ENCODE data around the gene SBF2. TPM values are rescaled to one million over a fixed set of nuclear protein-coding genes. Genes with fewer than 3 reads are reported as not detected.

SBF2 gene
- total RNA-seq, 2 donors from 2014 or later = 22.8 to 23.9 TPM

DNA sequence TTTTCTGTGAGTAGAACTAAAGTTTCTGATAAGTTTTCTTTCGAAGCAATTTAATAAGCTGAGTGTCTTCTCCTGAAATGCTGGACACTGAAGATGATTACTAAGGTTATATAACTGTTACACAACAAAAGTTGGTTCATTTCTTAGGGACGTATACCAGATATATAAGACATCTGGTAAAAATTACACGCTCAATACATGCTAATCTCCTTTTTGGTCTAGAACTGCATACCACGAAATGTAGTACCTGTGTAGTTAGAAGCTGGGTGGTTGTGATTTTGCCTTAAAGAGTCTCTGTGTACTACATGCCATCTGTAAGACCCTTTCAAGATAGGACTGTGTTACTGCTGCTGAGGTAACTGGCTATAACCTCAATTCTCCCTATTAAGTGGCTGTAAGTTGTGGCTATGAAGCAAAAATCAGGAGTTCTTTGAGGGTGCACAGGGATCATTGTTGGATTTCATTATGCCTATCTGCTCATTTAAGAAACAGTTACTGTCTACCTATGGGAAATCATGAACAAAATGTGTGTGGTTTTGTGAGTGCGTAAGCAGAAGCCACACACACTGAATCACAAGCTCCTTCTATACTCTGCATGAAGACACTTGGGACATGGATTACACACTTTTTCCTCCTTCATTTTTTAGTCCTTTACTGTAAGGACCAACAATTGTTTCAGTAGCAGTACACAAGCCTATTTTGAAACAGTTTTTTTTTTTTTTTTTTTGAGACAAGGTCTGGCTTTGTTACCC is 434.3 kb downstream of the SBF2 start:
- DNase-seq (ENCODE audit: low spot score) = no peak
- no peaks in the 10 kb centered on the region for H3K4me1 ChIP-seq
- no peaks in the 10 kb centered on the region for H3K27me3 ChIP-seq
- TF ChIP-seq, protein P1, sequence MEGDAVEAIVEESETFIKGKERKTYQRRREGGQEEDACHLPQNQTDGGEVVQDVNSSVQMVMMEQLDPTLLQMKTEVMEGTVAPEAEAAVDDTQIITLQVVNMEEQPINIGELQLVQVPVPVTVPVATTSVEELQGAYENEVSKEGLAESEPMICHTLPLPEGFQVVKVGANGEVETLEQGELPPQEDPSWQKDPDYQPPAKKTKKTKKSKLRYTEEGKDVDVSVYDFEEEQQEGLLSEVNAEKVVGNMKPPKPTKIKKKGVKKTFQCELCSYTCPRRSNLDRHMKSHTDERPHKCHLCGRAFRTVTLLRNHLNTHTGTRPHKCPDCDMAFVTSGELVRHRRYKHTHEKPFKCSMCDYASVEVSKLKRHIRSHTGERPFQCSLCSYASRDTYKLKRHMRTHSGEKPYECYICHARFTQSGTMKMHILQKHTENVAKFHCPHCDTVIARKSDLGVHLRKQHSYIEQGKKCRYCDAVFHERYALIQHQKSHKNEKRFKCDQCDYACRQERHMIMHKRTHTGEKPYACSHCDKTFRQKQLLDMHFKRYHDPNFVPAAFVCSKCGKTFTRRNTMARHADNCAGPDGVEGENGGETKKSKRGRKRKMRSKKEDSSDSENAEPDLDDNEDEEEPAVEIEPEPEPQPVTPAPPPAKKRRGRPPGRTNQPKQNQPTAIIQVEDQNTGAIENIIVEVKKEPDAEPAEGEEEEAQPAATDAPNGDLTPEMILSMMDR (IDR thresholded peaks at IDR 0.05) = no peak
- no peak overlapping the region for H3K27ac ChIP-seq
- H3K9me3 ChIP-seq = no peaks in the 10 kb centered on the region
- H3K36me3 ChIP-seq = peaks cover 12% of the 10 kb centered on the region
- no peak overlapping the region for H3K4me3 ChIP-seq

DNA sequence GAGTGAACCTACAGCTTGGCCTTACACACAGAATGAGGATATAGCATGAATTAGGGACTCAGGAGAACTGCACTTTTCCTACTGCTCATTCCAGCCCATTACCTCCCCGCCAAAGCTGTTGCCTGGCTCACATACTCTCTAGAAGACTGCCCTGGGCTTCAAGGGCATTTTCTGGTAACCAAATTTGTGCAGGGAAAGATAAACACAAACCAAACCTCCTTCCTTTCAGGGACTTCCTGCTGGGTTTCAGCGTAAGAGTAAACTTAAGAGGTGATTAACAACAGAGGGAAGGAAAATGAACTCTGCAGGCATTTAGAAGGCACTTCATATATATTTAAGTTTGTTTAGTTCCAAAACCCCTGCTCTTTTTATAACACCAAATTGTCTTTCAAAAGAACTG is 435.2 kb downstream of the SBF2 start:
- Histone ChIP-seq H3K4me1 (no peaks in the 10 kb centered on the region), H3K27ac (no peak overlapping the region), H3K4me3 (no peak overlapping the region), H3K27me3 (no peaks in the 10 kb centered on the region), H3K36me3 (peaks cover 12% of the 10 kb centered on the region), H3K9me3 (no peaks in the 10 kb centered on the region)
- DNase-seq (ENCODE audit: low spot score) = no peak
- TF ChIP-seq, protein P1 (IDR thresholded peaks at IDR 0.05) = no peak

DNA sequence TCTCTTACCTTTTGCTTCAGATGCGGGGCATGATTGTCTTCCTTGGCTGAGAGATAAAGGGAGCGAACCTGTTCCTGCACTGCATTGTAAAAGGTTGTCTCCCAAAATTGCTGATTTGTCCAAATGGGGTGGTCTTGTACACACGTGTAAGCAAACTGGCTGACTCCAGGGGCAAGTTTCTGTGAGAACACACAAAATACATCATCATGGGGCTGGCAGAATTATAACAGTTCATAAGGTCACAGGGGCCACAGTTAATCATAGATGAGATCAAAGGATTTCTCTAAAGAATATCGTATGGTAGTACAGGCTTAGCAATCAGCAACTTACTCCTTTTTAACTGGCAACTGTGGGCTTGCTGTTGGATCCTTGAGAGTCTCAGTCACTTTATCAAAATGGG is 435.8 kb downstream of the SBF2 start:
- Histone ChIP-seq H3K9me3 (no peaks in the 10 kb centered on the region), H3K36me3 (peaks cover 12% of the 10 kb centered on the region), H3K27me3 (no peaks in the 10 kb centered on the region), H3K4me1 (no peaks in the 10 kb centered on the region), H3K4me3 (no peak overlapping the region), H3K27ac (no peak overlapping the region)
- TF ChIP-seq, protein P1 (IDR thresholded peaks at IDR 0.05) = no peak
- DNase-seq (ENCODE audit: low spot score) = no peak

DNA sequence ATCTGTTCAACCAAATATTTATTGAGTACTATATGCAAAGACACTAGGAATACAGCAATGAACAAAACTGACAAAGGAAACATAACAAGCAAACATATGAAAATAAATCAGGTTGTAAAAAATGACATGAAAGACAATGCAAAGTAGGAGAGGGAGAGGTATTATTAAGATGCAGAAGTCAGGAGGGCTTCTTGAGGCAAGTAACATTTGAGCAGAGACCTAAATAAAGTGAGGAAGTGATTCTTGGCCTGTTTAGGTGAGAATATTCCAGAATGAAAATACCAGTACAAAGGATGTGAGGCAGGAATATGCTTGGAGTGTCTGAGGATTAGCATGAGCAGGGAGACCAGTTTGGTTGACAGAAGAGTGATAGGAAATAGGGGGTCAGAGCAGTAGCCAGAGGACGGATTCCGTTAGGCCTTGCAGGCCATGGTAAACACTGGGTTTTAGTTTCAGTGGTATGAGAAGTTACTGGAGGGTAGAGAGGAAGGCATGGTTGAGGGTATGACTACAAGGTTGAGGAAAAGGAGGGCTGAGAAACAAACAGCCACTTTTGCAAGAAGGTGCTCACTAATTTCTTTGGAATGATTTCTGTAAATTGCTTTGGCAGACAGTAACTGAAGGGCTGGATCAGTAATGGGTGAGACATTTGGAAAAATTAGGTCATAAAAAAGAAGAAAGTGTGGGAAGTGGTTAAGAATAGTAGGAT is 438.3 kb downstream of the SBF2 start:
- Histone ChIP-seq H3K36me3 (peaks cover 12% of the 10 kb centered on the region), H3K9me3 (no peaks in the 10 kb centered on the region), H3K27ac (no peak overlapping the region), H3K4me1 (no peaks in the 10 kb centered on the region), H3K27me3 (no peaks in the 10 kb centered on the region), H3K4me3 (no peak overlapping the region)
- TF ChIP-seq, protein P1 (IDR thresholded peaks at IDR 0.05) = no peak
- DNase-seq (ENCODE audit: low spot score) = no peak

DNA sequence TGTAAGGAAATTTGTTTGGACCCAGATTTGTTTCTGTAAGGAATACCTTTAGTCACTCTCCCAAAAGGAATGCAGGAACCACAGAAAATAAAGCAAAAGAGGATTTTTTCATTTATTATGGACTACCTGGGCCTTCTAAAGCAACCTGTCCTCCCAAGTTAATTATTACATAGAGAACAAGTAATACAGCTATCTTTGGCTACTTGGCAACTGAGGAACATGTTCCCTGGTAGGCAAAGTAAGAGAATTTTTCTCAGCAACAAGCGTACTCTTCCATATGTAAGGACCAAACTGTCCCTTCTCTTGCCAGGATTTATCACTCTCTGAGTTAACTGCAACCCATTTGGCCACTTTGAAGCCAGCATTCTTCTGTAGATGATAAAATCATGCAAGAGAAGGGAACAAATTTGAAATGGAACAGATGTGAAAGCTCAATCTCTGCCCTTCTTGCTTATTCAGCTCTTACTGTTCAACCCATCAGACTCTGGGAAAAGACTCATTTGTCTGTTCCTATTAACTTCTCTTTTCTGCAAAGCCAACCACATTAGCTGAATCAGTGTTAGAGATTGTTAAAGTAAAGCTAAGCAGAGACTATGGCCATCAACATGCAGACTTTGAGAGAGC is 440.0 kb downstream of the SBF2 start:
- Histone ChIP-seq H3K4me1 (no peaks in the 10 kb centered on the region), H3K36me3 (peaks cover 12% of the 10 kb centered on the region), H3K27me3 (no peaks in the 10 kb centered on the region), H3K4me3 (no peak overlapping the region), H3K9me3 (no peaks in the 10 kb centered on the region), H3K27ac (no peak overlapping the region)
- TF ChIP-seq, protein P1 (IDR thresholded peaks at IDR 0.05) = no peak
- DNase-seq (ENCODE audit: low spot score) = no peak
